Measurements from ENCODE around the gene CMAS. TPM values are rescaled to one million over a fixed set of nuclear protein-coding genes. Genes with fewer than 3 reads are reported as not detected.

Gene CMAS
- total and polyA plus RNA-seq, 2 donors (not counting 3 experiments of a cell fraction or from before 2014, with no cell fraction given) = 8.5 to 35.4 TPM

GRCh38 chr12:22014041-22014782, 31.8 kb upstream of the CMAS start:
- Histone ChIP-seq H3K4me3 (replicated peaks in 1 of 3; ENCODE audit: insufficient read depth in 1 of 3, low read depth in 1 of 3, low read length in 3 of 3) (no peak overlapping the region), H3K27ac (ENCODE audit: insufficient read depth, low read depth, low read length) (no peak overlapping the region), H3K27me3 (ENCODE audit: control insufficient read depth in 2 of 2, insufficient read depth in 2 of 2, low read length in 2 of 2) (no peaks in the 10 kb centered on the region), H3K4me2 (ENCODE audit: insufficient read depth, low read length) (no peak overlapping the region), H2AFZ (ENCODE audit: low read depth, low read length) (peak overlapping the region; percentile 11), H3K9ac (replicated peaks; ENCODE audit: extremely low read depth, insufficient read depth, low read length) (no peak overlapping the region), H3K79me2 (ENCODE audit: control insufficient read depth, insufficient read depth, low read length) (no peaks in the 10 kb centered on the region), H3K9me3 (replicated peaks; ENCODE audit: control insufficient read depth, insufficient read depth, low read length) (no peaks in the 10 kb centered on the region), H3K36me3 (ENCODE audit: control insufficient read depth in 2 of 2, extremely low read depth in 1 of 2, insufficient read depth in 2 of 2, low read length in 2 of 2) (no peaks in the 10 kb centered on the region), H4K20me1 (replicated peaks; ENCODE audit: control insufficient read depth, extremely low read depth, insufficient read depth, low read length) (no peaks in the 10 kb centered on the region), H3K9me1 (replicated peaks; ENCODE audit: control insufficient read depth, extremely low read depth, insufficient read depth, low read length) (no peaks in the 10 kb centered on the region), H3K4me1 (ENCODE audit: control insufficient read depth, extremely low read depth, insufficient read depth, low read length) (no peaks in the 10 kb centered on the region)
- DNase-seq (ENCODE audit: low read depth, low spot score) (no peak), FAIRE-seq (no peak)
- POLR2A ChIA-PET = no interaction called here
- CTCF ChIA-PET = interaction anchor here (0.8 to 2.5 kb wide), 3 partner anchors 25 to 318 kb away, joined by 3 to 12 read pairs (median 4); no protein-coding TSS in a partner anchor
- TF ChIP-seq EZH2 (IDR thresholded peaks at IDR 0.05; ENCODE audit: borderline replicate concordance, low read depth, low read length, severe bottlenecking) (no peak), POLR2A (IDR thresholded peaks at IDR 0.05; ENCODE audit: low read depth, low read length) (no peak), FOS (IDR thresholded peaks at IDR 0.05; ENCODE audit: borderline replicate concordance, insufficient read depth, low read length) (no peak), JUN (IDR thresholded peaks at IDR 0.05; ENCODE audit: borderline replicate concordance, insufficient read depth, insufficient read length, low read depth) (no peak), CTCF (IDR thresholded peaks at IDR 0.05; ENCODE audit: extremely low read depth in 1 of 2, insufficient read depth in 1 of 2, low read depth in 1 of 2, low read length in 2 of 2) (no peak), MAX (IDR thresholded peaks at IDR 0.05; ENCODE audit: insufficient read depth, insufficient read length) (no peak), MYC (IDR thresholded peaks at IDR 0.05; ENCODE audit: low read depth, low read length) (no peak), POLR2AphosphoS5 (IDR thresholded peaks at IDR 0.05; ENCODE audit: insufficient read depth, low read depth, low read length) (no peak), GATA2 (IDR thresholded peaks at IDR 0.05; ENCODE audit: insufficient read depth, insufficient read length, low read depth, low read length) (no peak)
- intact Hi-C loops (cut with micrococcal nuclease) = no loop called here
- dilution Hi-C loops (cut with MboI; ENCODE audit: extremely low pct_ligation_motif_present, low sequenced_read_pairs) = no loop called here
- BruUV-seq (replicated peaks) = no TSS peak

All from endothelial cell of umbilical vein (primary cell).